Measurements from ENCODE around the gene CDKN2AIPNL. TPM values are rescaled to one million over a fixed set of nuclear protein-coding genes. Genes with fewer than 3 reads are reported as not detected.

Gene CDKN2AIPNL
- total and polyA plus RNA-seq, 2 of the 8 experiments (the other 6 are each of a cell fraction or from before 2014, with no cell fraction given) = 40.0 to 56.3 TPM

DNA sequence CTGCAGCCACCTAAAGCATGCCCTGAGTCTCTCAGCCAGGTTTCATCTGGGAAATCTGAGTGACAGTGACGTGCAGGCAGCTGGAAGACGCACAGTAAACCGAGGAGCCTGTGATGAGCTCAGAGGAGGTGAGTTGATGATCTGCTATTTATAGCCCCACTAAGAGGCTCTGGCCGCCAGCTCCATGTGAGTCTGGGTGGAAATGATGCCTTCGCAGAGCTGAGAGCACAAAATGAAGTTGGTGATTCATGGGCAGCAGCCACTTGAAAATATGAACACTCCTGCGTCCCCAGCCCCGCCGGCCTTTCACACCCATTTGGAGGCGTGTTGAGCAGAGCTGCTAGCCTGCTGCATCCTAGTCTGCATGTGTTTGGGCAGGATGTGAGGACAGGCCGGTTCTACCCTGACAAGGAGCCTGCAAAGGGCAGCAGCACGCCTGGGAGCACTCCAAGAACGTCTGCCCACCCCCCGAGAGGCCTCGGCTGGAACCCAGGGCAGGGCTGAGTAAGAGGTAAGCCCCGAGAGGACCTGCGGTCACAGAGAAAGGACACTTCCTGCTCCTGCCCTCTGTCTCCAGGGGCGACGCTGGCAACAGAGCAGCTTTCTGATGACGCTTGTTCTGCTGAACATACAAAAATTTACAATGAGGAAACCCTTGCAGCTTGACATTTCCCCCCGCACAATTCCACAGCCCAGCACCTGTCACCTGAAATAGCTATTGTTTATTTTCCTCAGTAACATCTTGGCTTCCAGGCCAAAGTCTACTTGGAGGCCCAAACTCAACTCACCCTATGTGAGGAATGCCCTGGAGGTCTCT, 25.1 kb upstream of the CDKN2AIPNL start (continued):
- TF ChIP-seq, protein P1, sequence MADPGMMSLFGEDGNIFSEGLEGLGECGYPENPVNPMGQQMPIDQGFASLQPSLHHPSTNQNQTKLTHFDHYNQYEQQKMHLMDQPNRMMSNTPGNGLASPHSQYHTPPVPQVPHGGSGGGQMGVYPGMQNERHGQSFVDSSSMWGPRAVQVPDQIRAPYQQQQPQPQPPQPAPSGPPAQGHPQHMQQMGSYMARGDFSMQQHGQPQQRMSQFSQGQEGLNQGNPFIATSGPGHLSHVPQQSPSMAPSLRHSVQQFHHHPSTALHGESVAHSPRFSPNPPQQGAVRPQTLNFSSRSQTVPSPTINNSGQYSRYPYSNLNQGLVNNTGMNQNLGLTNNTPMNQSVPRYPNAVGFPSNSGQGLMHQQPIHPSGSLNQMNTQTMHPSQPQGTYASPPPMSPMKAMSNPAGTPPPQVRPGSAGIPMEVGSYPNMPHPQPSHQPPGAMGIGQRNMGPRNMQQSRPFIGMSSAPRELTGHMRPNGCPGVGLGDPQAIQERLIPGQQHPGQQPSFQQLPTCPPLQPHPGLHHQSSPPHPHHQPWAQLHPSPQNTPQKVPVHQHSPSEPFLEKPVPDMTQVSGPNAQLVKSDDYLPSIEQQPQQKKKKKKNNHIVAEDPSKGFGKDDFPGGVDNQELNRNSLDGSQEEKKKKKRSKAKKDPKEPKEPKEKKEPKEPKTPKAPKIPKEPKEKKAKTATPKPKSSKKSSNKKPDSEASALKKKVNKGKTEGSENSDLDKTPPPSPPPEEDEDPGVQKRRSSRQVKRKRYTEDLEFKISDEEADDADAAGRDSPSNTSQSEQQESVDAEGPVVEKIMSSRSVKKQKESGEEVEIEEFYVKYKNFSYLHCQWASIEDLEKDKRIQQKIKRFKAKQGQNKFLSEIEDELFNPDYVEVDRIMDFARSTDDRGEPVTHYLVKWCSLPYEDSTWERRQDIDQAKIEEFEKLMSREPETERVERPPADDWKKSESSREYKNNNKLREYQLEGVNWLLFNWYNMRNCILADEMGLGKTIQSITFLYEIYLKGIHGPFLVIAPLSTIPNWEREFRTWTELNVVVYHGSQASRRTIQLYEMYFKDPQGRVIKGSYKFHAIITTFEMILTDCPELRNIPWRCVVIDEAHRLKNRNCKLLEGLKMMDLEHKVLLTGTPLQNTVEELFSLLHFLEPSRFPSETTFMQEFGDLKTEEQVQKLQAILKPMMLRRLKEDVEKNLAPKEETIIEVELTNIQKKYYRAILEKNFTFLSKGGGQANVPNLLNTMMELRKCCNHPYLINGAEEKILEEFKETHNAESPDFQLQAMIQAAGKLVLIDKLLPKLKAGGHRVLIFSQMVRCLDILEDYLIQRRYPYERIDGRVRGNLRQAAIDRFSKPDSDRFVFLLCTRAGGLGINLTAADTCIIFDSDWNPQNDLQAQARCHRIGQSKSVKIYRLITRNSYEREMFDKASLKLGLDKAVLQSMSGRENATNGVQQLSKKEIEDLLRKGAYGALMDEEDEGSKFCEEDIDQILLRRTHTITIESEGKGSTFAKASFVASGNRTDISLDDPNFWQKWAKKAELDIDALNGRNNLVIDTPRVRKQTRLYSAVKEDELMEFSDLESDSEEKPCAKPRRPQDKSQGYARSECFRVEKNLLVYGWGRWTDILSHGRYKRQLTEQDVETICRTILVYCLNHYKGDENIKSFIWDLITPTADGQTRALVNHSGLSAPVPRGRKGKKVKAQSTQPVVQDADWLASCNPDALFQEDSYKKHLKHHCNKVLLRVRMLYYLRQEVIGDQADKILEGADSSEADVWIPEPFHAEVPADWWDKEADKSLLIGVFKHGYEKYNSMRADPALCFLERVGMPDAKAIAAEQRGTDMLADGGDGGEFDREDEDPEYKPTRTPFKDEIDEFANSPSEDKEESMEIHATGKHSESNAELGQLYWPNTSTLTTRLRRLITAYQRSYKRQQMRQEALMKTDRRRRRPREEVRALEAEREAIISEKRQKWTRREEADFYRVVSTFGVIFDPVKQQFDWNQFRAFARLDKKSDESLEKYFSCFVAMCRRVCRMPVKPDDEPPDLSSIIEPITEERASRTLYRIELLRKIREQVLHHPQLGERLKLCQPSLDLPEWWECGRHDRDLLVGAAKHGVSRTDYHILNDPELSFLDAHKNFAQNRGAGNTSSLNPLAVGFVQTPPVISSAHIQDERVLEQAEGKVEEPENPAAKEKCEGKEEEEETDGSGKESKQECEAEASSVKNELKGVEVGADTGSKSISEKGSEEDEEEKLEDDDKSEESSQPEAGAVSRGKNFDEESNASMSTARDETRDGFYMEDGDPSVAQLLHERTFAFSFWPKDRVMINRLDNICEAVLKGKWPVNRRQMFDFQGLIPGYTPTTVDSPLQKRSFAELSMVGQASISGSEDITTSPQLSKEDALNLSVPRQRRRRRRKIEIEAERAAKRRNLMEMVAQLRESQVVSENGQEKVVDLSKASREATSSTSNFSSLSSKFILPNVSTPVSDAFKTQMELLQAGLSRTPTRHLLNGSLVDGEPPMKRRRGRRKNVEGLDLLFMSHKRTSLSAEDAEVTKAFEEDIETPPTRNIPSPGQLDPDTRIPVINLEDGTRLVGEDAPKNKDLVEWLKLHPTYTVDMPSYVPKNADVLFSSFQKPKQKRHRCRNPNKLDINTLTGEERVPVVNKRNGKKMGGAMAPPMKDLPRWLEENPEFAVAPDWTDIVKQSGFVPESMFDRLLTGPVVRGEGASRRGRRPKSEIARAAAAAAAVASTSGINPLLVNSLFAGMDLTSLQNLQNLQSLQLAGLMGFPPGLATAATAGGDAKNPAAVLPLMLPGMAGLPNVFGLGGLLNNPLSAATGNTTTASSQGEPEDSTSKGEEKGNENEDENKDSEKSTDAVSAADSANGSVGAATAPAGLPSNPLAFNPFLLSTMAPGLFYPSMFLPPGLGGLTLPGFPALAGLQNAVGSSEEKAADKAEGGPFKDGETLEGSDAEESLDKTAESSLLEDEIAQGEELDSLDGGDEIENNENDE (IDR thresholded peaks at IDR 0.05; ENCODE audit: insufficient replicate concordance, low read length) = no peak
- TF ChIP-seq PHF8 (conservative IDR thresholded peaks at IDR 0.05; ENCODE audit: low read depth, low read length) (no peak), SP4 (IDR thresholded peaks at IDR 0.05; ENCODE audit: low read length) (no peak)
